Kidney glomerular epithelial cell (primary cell): ENCODE results near the gene PDE2A.

Experiments
- DNase-seq: peaks from one replicate; lab custom pipeline; 2025; lab: John Stamatoyannopoulos, UW

Gene PDE2A

DNA sequence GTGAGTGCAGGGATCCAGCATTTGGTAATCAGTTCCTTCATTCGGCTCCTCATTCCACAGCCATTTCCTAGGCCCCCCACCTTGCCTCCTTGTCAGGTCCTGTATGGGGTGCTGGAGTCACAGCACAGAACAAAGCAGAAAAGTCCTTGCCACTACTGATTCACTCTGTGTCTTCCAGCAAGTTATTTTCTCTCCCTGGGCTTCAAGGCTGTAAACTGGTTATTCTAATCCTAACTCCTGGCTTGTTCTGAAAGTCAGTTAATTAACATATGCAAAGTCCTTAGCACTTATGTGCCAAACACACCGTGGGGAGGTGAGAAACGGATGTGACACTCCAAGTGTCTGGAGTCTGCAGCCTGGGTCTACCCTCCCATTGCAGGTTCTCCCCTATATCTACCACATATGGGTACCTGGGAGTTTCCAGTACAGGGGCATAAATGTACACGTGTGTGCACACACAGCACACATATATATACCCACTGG lies 30.6 kb upstream of the PDE2A start:
- DNase-seq, result no peak

GRCh38 chr11:72704028-72704782 lies 30.0 kb upstream of the PDE2A start:
- DNase-seq, result no peak

GRCh38 chr11:72703267-72704008 lies 29.2 kb upstream of the PDE2A start:
- DNase-seq, result peak; percentile 25

GRCh38 chr11:72702577-72703241 lies 28.5 kb upstream of the PDE2A start:
- no peak for DNase-seq

- no peak for DNase-seq
Observed at GRCh38 chr11:72702096-72702495, 27.9 kb upstream of the PDE2A start.

DNA sequence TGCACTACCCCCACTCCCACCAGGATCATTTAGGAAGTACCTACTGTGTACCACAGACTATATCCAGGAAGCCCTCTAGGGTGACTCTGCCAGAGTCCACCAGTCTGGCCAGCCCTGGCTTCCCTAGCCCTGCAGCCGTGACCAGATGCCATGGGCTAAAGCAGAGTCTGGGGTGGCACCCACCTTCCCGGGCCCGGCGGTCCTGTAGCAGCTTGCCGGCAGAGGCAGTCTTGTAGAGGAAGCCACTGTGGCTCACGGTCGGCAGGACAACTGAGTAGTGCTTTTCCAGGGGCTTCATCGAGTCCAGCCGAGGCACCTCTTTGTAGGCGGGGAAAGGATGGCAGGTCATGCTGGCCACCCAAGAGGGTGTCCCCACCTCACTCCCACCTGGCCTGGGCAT lies 27.2 kb upstream of the PDE2A start:
- no peak for DNase-seq

DNA sequence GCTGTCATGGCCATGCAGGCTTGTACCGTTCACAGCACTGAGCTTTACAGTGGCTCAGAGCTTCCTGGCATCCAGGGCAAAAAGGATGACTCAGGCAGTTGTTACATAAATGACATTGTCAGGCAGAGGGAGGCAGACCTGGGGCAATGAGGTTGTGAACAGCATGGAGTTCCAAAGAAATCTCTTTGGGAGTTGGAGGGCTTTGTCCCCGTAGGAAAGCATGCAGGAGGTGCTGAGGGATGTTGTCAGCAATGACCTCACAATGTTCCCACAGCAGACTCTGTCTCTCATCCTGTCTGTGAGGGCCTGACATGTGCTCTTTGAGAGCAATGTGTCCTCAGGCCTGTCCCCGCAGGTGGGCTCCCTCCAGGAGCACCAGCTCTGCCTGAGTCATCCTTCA lies 25.9 kb upstream of the PDE2A start:
- no peak for DNase-seq

GRCh38 chr11:72697814-72698213 lies 23.6 kb upstream of the PDE2A start:
- no peak for DNase-seq

GRCh38 chr11:72696866-72697700 lies 22.9 kb upstream of the PDE2A start:
- DNase-seq, result no peak

DNA sequence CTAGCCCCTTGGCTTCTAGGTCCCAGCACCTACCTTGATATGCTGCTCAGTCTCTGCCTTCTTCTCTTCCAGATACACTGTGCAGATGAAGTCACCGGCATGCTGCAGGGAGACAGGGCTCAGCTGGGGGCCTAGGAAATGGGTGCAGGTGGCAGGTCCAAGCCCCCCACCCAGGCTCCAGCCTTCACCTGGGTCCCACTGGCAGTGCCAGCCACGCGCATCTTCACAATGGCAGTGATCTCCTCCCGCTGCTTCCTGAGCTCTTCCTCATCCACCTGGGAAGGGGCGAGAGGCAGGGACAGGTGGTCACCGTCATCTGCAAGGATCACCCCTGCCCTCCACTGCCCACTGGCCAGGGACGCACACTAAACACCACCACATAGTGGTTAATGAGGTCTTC lies 21.1 kb upstream of the PDE2A start:
- DNase-seq, result no peak

GRCh38 chr11:72693271-72693968 lies 19.2 kb upstream of the PDE2A start:
- no peak for DNase-seq

GRCh38 chr11:72692498-72693237 lies 18.4 kb upstream of the PDE2A start:
- DNase-seq, result no peak

DNA sequence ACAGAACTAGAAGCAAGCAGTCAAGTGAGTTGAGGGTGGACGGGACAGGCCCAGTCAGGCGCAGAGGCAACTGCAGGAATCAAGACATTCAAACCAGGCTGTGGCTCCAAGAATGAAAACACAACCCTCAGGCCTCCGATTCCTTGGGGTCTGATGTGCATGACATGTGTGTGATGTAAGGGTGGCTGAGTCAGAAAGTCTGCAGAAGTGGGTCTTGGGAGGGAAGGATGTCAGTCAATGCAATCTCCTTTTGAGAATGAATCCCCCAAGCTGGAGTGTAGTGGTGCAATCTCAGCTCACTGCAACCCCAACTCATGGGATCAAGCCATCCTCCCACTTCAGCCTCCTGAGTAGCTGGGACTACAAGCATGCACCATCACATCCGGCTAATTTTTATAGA lies 15.9 kb upstream of the PDE2A start:
- no peak for DNase-seq

- no peak for DNase-seq
Observed at GRCh38 chr11:72688929-72689328, 14.7 kb upstream of the PDE2A start.

DNA sequence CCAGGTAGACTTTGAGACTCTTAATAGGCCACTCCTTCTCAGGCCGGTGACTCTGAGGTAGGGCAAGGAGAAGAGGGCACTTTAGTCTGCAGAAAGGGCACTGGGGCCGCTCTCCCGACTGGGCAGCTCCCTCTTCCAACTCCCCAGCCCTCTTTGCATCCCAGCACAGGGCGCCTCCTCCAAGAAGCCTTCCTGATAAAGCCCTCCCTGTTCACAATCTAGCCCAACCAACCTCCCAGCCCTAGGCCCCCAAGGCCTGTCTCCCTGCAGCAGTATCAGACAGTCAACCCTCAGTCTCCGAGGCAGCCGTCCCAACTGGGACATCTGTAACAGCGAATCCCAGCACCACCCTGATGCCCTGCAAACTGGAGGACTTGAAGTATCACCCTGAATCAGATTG lies 14.3 kb upstream of the PDE2A start:
- DNase-seq, result no peak

DNA sequence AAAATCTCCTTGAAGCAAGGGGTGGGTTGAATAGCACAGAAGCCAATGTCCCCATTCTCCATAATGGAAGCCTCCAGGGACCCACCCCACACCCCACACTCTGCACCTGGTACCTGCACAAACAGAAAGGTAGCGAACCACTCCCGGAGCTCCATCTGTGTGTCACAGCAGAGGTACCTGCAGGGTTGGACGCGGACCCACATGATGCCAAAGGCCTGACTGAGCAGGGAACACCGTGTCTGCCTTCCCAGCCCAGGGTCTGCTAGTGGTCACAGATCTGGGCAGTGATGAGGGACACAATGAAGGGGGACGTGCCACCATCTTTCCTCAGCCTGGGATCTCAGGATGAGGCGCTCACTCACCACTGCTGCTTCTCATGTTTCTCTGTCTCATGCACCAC lies 13.1 kb upstream of the PDE2A start:
- no peak for DNase-seq

DNA sequence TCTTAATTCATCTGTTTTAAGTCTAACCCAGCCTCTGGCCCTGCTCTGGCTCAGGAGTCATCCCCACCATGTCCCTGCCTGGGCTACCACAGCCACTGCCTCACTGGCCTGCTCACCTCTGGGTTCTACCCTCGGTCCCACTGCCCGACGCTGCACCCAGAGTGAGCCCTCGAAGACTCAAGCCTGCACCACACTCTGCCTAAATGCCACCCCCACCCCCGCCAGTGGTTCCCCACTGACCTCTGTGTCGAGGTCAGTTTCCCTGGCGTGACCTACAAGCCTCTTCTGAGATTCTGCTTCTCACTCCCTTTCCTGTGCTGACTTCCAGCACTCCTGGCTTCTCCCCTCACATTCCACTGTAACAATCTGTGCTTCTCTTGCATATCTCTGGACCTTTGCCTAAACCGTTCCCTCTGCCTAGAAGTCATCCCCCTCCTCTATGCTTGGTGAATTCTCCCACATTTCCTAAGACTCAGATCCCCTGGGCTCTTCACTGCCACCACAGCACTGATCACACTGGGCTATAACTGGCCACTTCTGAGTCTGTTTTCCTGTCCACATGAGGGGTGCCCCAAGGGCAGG lies 12.5 kb upstream of the PDE2A start:
- no peak for DNase-seq

DNA sequence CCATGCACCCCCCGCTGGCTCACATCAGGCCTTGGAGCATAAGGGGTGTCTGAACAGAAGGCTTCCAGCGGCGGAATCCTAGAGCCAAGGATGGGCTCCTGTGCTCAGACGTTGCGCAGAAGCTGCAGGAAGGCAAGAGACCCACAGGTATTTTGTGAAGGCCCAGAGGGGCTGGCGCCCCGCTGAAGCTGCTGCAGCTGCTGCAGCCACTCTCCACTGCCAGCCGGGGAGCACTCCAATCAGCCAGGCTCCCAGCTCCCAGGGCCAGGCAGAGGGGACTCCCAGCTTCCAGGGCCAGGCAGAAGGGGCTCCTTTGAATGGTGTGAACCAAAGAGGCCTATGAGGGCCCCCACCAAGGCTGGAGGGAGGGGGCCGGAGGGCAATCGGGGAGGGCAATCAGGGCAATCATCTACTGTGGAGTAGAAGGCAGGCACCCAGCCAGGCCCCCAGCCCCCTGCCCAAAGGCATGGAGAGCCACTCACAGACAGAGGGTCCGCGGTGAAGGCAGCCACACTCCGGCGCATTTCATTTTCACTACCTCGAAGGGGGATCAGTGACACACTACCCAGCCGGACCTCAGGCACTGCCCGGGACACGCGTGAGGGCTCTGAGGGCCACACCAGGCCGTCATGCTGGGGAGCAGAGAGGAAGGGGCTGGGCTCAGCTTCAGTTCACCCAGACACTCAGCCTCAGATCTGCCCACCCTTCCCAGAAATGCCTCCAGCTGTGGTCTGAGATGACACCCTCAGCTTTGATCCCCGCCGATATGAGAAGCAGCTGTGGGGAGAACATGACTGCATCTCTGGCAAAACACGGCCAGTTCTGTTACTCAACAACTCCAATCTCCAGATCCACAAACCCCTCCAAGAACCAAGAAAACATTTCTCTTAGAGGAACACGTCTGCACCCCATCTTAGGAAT lies 11.6 kb upstream of the PDE2A start:
- DNase-seq, result no peak

DNA sequence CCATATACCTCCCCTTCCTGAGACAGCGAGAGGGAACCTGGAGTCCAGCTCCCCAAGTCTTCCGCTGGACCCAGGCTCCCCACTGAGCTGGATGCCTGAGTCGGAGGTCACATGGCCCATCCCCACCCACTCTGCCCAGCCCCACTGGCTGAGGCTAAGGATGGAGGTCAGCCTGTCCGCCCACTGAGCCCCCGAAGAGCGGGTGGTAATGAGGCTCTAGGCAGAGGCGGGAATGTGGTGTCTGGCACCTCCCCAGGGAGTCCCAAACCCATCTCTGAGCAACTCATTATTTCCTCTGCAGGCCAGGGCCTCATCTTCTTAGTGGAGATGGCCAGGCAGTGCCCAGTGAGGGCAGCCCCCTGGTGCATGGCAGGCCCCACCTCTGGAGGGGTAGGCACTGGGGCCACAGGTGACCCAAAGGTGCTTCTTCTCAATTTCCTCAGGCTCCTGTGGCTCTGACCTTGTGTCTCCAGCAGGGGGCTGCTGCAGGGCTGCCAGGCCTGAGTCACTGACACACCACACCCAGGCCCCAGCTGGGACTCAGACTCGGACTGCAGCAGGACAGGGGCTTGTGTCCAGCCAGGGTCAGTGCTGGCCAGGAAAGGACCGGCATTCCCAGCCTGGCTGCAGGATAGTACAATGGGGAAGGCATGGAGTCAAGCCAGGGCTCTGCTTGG lies 10.2 kb upstream of the PDE2A start:
- peak; percentile 22 for DNase-seq
